HG03565 (cell line): ENCODE results near the gene TSPAN5.
"Not testable (repeated sequence)": the region's sequence is repeated elsewhere in the genome, so short reads cannot be mapped to it uniquely, and the experiment has no call there.

Source experiments
- ATAC-seq: cut with Tn5 transposase; IDR thresholded peaks from one replicate; pipeline ENCODE4 v1.9.1; 2021; ENCODE audit warnings: mild to moderate bottlenecking, moderate library complexity; ENCODE audit not compliant: unreplicated experiment

The TSPAN5 gene

DNA sequence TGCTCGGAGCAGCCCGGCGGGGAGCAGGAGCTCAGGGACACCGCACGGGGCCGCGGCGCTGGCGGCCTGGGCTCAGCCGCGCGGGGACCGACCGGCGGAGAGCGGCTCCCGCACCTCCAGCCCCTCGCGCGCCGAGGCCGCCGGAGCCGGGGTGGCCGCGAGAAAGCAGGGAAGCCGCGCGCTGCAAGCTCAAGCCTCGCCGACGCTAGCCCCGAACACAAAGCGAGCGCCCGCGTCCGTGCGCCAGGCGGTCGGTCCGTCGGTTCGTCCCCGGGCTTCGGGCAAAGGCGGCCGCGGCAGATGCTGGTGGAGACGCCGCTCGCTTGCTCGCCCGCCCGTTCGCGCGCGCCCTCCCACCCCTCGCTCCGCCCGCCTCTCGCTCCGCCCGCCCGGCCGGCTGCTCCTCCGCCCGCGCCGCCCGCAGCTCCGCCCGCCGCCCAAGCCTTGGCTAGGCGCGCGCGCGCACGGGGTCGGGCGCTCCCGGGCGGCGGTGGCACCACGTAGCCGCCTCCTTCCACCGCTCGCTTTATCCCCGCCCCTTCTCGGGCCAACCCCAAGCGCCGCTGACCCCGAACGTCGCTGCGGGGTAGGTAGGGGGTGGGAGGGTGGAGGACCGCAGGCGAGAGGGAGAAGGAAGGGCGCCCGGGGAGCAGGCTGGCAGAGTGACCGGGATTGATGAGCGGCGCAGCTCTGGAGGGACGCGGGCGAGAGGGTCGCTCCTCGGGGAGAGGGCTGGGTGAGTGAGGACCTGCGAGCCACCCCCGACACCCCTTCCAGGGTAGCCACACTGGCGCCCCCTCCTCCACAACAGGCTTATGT lies at the start of gene TSPAN5:
TSPAN5 (minus strand) TSS at position 325 of the 819 bp plus-strand sequence.
- peak; percentile 41 for ATAC-seq

DNA sequence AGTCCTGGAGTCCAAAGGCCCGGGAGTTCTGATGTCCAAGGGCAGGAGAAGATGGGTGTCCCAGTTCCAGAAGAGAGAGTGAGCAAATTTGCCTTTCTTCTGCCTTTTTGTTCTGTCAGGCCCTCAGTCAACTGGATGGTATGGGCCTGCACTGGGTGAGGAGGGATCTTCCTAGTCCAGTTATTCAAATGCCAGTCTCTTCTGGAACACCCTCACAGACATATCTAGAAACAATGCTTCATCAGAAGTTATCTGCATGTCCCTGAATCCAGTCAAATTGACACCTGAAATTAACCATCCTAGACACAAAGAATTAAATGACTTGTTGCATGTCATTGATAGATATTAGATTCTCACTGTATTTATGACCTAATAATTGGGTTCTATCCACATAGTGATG lies 48.5 kb upstream of the TSPAN5 start:
- no peak for ATAC-seq

DNA sequence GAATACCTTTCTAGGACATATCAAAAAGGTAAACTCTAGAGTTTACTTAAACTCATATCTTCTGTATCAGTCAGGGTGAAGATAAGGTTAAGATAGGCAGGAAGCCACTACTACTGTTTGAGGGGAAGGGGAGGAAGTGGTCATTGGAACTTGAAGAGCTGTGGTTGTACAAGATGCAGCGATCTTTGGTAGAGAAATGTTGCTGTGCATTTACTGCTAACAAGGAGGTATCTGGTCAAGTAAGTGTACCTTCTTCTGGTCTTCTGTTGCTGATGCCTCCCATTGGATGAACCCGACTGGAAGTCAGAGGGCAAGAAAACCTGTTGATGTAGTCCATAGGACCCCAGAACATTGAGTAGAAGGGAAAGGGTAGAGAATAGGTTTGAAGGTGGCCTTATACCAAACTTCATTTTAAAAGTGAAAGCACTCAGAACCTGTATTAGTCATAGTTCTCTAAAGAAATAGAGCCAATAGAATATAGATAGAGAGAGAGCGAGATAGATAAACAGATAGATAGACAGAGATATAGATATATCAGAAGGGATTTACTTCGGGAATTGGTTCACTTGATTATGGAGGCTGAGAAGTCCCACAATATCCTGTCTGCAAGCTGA lies 47.9 kb upstream of the TSPAN5 start:
- ATAC-seq, result no peak

GRCh38 chr4:98705586-98705985 lies 47.2 kb upstream of the TSPAN5 start:
- ATAC-seq, result not testable (repeated sequence)

- ATAC-seq, result no peak
Observed at GRCh38 chr4:98700656-98701055, 42.2 kb upstream of the TSPAN5 start.

GRCh38 chr4:98694076-98694475 lies 35.7 kb upstream of the TSPAN5 start:
- ATAC-seq, result no peak

DNA sequence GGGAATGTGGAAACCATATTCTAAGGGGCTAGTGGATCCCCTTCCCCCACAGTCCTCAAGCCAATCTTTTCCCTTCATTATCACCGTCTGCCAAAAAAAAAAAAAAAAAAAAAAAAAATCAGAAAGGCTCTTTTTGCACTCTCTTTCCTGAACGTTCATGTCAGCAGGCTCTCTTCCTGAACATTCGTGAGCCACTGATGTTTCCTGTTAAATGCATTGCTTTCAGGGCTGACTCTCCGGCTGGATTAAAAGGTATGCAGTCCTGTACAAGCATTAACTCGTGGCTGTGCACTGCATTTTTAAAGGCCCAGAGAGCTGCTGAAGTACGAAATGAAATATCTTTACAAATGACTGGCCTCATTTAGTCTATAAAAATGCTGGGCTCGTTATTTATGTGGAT lies 34.0 kb upstream of the TSPAN5 start:
- no peak for ATAC-seq

DNA sequence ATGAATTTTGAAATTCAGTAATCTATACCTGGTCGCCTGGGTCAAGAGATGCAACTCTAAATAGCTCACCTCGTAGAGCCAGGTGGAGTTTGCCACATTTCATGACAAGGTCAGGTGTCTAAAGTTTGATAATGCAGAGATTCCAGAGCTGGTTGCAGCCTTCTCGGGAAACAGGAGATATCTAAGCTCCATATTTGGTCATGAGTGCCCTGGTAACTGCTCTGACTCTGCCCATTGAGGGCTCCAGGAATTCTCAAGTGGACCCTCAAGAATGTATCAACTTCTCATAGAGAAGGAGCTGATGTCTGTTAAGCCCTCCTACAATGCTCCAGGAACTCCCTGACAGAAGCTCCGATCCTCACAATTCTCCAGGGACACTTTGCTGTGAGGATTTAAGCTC lies 33.2 kb upstream of the TSPAN5 start:
- no peak for ATAC-seq

GRCh38 chr4:98689507-98690174 lies 31.2 kb upstream of the TSPAN5 start:
- ATAC-seq, result no peak

DNA sequence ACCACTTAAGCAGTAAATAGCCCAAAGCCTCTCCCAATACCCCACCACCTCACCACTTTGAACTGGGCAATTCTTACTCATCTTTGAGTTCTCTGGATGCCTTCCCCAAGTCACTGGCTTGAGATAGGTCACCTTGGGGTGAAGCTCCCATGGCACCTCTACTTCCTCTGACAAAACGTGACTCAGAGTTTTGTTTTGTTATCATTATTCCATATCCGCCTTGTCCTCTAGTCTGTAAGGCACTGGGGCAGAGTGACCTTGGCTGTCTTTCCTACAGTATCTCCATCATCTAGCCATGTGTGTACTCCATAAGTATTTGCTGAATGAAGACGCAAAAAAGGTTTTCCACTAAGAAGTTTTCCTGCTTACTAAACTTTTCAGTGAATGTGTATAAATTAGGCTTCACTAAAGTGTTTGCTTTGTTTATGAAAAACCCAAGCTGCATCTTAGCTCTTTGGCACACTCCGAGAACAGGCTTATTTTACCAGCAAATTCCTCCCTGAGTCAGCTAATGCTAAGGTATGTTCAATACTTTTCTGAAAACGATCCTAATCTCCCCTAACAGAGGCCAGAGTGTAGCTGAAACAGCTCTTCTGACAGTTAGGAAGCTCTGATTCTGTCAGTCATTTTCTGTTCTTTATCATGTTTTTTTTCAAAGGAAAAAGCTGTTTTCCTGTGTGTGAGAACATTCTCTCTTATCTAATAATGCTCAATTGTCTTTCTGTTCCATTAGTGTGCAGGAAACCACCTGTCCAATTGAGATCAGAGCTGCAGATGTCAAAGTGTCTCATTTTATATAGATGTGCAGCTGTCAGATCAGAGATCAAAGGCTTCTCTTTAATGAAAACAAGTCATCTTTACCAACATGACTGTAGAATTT lies 30.2 kb upstream of the TSPAN5 start:
- no peak for ATAC-seq

DNA sequence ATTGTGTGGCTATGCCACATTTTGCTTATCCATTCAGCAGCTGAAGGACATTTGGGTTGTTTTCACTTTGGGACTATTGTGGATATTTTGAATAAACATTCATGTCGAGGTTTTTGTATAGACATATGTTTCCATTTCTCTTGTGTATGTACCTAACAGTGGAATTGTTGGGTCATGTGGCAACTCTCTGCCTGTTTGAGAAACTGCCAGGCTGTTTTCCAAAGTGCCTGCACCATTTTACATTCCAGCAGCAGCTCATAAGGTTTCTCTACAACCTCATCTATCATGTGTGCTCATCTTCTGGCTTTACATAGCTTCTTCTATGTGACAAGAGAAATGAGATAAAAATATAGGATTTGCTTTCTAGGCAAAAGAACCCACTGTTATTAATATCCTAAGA lies 29.5 kb upstream of the TSPAN5 start:
- ATAC-seq, result no peak

DNA sequence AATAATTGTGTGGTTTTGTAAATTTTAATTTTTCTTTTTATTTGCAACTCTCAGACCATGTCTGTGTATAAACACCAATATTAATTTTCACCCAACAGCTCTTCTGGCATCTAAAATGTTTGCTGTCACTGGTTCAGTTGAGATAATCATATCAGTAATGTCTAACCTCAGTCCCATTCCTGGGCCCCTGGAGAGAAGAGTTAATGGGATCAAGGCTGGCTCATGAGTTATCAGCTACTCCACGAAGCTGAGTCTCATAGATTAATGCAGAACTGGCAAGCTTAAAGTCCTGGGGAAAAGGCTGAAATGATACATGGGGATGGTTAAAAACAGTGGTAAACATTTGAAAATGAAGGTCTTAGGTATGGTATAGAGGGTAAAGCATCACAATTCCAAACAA lies 28.4 kb upstream of the TSPAN5 start:
- ATAC-seq, result no peak

- no peak for ATAC-seq
Observed at GRCh38 chr4:98686043-98686707, 27.8 kb upstream of the TSPAN5 start.

- ATAC-seq, result no peak
Observed at GRCh38 chr4:98685225-98686042, 27.0 kb upstream of the TSPAN5 start.

- no peak for ATAC-seq
Observed at GRCh38 chr4:98682719-98683118, 24.3 kb upstream of the TSPAN5 start.

GRCh38 chr4:98680806-98681205 lies 22.4 kb upstream of the TSPAN5 start:
- no peak for ATAC-seq

DNA sequence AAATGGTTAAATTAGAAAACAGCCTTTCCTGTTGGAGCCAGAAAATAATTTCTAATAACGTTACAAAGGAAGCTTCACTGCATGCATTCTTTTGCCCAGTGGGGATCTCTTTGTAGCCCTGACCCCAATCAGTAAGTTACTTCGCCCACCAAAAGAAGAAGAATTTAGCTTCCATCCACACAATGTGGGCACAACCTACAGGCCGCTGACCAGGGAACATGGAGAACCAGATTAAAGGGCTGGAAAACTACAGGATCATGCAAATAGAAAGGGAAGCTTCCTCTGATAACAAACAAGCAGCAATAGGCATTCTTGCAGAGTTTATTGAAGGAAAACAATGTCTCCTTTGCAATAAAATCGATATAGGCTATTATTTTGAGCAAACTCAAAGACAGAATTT lies 21.3 kb upstream of the TSPAN5 start:
- no peak for ATAC-seq

GRCh38 chr4:98677799-98678198 lies 19.4 kb upstream of the TSPAN5 start:
- ATAC-seq, result no peak

DNA sequence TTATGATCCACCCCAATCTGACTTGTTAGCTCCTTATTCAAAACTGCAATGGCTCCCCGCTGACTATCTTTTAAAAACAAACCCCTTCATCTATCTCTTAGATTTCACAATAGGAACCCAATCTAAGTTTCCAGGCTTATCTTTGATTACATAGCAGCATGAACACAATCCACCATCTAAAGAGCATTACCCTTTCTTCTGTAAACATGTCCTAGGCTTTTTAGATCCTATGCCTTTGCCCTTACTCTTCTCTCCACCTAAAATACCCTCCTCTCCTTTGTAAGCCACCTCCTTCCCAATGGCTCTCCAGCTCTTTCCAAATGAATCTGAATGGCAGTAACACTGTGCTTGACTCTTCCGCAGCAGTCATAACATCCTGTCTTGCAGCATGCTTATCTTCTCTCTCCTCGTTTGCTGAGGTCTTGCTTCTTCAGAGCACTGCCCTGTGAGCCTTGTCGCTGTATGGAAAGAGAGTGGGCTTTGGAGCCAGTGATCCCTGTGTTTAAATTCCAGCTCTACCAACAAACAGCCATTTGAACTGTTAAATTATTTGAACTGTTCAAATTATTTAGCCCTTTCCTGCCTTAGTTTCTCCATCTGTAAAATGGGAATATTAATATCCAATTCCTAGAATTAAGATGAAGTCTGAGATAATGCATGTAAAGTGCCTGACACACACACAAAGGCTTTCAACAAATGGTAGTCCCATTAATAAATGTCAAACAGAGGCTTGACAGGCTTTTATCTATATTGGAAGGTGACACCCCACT lies 16.2 kb upstream of the TSPAN5 start:
- ATAC-seq, result no peak
